HuH-7.5 (cell line): ENCODE measurements around the gene DPYD.
A peak's percentile ranks its signal among the peaks of the same experiment; 100 is the strongest.

Source experiments
- DNase-seq: peaks from one replicate; pipeline ENCODE4 v3.0.0; 2011; ENCODE audit warnings: low spot score

Gene DPYD

DNA sequence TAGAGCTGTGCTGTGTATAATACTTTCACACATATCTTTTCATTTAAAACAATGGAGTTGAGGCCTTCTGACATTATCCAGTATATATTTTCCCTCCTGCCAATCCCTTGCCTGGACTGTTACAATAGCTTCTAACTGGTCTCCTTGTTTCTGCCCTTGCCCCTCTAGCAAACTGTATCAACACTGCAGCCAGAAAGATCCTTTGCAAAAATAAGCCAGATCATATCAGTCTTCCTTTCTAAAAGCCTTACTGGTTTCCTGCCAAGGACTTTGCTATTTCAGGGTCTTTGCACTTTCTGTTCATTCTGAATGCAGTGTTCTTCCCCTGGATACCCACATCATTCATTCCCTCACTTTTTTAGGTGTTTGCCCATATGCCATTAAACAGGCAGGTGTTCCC, 829.2 kb downstream of the DPYD start:
- DNase-seq, result no peak

DNA sequence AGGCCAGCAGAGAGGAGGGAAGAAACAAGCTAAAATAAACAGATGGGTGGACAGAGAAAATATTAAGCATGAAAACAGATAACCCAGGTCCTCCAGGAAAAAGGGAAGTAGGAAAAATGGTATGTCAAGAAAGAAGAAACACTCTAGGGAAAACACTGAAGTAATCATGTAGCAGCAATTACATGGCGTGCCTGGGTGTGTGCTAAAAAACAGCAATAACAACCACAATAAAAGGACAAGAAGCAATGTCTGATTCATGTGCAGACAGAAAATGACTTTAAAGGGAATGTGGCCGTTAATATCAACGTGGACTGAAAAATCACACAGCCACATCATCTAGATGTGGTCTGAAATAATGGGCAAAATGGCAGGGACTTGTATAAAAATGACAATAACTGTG, 829.6 kb downstream of the DPYD start:
- DNase-seq, result no peak

DNA sequence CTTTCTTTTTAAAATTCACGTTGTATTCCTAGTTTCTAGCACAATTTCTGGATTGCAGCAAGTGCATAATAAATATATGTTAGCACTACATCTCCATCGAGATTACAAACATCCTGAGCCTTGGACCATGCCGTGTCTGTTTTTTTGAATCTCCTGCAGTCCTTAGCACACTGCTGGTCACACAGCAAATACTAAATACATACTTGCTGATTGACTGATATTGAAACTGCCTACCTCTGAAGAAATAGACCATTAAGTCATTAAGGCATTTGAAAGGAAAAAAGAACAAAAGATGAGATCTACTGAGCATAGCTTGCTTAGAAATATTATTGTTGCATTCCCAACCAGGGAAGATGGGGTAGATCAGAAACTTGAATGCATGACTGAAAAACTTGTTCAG, 830.1 kb downstream of the DPYD start:
- no peak for DNase-seq

DNA sequence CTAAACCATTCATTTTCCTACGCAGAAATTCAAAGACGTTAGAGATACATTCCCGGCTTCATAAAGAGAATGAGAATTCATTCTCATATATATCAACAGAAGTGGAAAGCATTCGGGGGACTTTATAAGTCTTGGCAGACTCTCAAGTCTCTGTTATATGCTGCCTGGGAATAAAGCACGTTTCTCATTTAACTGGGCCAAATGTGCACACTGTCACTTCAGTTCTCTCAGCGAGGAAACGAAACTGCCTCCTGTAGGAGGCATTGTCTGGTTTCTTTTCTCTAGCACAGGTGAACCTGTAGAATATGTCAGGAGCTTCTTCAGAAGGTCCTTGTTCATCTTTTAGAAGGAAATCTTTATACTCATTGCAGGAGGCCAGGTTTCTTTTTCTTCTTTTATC, 831.7 kb downstream of the DPYD start:
- DNase-seq, result no peak

DNA sequence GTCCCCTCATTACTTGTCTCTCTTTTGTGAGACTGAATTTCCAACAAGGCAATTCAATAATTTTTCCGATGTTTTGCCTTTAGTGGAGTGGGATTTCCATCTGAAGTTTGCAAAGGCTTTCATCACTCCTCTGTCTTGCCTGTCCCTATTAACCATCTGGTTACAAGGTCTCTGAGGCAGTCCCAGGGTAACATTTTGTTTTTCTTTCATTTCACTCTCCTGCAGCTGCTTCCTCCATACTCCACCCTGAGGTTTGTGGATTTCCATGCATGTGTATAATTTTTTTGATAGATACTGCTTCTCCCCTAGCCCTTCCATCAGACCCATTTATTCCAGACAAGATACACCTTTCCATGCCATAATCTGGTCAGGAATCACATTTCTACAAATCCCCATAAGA, 832.4 kb downstream of the DPYD start:
- no peak for DNase-seq

DNA sequence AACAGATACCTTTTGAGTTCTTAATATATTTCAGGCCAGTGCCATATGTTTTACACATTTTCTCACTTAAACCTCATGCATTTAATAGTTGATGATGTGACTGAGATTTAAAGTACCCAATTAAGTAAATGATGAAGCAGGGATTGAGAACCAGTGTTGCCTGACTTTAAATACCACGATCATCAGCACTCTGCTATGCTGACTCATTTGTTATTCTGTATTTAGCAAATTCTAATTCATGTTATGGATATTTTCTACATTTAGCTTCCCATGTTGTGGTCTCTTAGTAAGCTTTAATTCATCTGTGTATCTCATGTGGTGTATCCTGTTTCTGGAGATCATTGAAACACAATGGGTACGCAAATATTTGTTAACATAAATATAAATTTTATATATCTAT, 836.3 kb downstream of the DPYD start:
- no peak for DNase-seq

DNA sequence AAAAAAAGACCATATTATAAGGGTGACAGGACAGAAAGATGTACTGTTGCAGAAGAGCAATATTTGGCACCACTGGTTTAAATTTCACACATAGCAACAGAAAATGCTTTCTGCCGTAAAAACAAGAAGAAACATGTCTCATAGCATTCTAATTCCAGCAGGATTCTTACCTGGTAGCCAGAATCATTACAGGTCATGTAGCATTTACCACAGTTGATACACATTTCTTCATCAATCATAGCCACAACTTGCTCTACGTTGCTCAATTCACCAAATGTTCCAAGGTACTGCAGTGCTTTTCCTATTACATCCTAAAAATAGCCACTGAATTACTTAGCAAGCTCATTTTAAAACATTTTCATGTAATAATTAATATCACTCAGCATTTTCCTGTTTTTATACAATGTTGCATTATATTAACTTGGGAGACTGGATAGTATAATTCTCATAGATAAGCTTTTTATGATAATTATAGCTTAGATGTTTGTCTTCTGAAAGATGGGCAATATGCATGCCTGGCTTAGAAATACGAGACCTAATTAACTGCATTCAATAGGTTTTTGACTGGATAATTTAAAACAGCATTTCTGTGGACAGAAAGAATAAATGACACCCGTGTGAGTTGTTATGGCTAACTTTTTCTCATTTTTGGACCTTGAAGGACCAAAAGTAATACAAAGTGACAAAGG, 838.5 kb downstream of the DPYD start:
- no peak for DNase-seq

DNA sequence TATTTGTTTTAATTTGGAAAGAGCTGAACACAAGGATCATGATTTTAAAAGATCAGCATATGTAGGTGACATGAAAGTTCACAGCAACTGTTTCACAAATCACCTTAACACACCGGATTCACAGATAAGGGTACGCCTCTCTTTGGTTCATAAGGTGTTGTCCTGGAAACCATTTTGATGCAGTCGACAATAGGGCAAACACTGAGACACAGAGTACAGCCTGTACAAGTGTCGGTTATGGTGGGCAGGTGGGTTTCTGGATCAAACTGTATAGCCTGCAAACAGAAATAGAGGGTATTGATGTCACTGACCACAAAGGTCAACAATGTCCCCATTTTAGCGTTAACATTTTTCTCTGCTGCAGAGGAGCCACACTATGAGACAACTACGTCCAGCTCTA, 842.0 kb downstream of the DPYD start:
- DNase-seq, result no peak

DNA sequence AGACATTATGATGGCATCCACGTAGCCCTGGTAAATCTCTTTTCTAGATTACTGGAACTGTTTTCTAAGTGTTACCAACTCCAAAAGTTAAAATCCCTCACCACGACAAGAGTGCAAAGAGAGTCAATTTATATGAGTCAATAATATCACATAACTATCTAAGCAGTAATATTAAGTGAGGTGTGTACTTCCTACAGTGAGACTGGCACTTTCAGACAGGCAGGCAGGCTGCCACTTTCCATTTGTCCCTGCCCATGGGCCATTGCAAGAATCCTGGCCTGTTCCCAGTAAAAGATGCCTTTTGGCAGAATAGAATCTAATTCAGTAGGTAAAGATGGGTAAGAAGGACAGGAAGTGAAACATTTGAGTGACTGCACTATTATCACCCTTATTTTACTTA, 843.6 kb downstream of the DPYD start:
- no peak for DNase-seq

DNA sequence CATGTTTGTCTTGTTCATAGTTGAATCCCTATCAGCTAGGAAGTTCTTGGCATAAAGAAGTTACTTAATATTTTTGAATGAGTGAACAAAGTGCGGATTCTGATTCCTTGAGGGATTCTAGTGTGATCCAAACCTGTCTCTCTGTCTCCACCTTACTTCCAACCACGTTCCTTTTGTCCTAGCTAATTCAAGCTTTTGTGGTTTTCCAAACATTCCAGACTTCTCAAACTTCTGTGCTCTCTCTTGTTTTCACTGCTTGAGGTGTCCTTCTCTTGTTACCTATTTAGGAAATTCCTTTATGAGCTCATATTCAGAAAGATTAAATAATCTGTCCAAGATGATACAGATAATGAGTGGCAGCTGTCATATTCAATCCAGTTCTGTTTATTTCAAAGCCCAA, 846.1 kb downstream of the DPYD start:
- no peak for DNase-seq

DNA sequence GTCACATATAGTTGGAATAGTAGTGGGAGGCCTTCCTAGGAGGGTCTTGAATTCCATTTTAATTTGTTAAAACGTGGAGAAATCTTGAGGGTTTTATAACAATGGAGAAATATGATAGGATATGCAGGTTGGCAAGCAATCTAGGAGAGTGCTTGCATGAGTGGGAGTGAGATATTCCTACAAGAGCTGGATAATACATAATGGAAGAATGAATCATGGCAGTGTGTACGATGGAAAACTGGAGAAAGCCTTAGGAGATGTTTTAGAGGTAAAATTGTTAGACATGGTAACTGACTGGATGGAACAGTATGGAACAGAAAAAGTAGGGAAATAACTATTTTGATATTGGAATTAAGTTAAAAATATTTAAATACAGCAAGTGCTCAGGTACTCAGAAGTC, 846.9 kb downstream of the DPYD start:
- no peak for DNase-seq

DNA sequence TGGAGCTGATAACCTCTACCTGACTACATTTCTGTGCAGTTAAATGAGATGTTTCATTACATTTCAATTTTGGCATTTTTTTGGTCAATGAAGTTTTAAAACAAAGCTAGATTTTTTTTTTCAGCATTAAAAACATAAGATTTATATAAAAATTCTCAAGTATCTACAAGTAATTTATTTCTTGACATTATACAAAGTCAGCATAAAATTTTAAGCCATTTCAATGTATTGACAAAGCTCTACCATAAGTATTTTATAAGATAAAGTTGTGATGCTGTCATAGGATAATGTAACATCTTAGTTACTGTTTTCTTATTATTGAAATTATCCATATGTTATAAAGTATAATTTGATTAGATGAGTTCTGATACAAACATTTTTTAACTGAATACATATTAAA, 847.7 kb downstream of the DPYD start:
- DNase-seq, result no peak

DNA sequence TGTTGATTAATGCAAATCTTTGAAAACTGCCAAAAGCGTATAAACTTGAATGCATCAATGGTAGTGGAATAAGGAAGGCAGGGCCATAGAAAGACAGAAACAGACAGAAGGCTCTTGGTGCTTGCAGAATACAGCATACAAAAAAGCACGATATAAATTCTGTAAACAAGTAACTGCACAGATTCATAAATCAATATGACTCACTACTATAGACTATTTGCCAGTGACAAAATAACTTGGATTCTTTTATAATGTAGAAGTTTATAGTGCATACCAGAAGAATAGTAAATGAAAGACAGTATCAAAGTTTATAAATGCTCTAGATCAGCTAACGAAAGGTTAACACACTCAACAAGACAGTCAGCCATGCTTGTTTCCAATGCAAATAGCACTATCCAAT, 849.7 kb downstream of the DPYD start:
- no peak for DNase-seq

DNA sequence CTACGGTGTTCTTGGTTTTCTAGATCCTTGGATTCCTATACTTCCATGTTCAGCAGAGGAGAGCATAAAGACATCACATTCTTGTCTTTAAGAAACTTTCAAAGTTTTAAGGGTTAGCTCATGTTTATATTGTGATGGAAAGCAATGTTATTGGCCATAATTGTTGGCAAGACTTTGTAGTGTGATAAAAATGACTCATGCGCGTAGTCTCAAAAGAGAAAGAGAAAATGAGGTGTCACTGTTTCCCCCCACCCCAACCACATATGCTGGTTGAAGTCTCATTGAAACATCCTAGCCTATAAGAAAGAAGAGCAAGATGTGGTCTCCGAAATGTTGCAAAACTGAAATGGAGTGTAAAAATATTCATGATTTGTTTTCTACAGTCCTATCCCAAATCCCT, 850.5 kb downstream of the DPYD start:
- DNase-seq, result no peak

DNA sequence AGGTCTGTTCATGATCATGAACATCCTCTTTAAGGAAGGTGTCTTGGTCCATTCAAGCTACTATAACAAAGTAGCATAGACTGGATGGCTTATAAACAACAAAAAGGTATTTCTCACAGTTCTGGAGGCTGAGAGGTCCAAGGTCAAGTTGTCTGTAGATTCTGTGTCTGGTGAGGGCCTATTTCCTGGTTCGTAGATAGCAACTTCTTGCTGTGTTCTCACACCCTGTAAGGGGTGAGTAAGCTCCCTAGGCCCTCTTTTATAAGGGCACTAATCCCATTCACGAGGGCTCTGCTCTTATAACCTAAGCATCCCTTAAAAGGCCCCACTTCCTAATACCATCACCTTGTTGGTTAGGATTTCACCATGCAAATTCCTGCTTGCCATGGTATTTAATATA, 851.5 kb downstream of the DPYD start:
- DNase-seq, result no peak

DNA sequence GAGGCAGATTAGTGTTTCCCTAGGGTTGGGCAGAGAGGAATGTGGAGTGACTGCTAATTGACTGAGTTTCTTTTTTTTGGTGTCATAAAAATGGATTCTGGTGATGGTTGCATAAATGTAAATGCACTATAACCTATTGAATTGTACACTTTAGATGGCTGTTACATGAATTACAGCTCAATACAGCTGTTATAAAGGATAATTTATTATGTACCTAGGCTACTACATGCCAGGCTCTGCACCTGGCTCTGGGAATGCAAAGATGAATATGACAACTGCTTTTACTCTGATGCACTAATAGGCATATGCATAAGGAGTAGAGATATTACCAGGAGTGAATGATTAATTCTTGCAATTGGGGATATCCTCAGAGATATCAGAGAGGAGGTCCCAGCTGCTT, 854.0 kb downstream of the DPYD start:
- DNase-seq, result no peak

DNA sequence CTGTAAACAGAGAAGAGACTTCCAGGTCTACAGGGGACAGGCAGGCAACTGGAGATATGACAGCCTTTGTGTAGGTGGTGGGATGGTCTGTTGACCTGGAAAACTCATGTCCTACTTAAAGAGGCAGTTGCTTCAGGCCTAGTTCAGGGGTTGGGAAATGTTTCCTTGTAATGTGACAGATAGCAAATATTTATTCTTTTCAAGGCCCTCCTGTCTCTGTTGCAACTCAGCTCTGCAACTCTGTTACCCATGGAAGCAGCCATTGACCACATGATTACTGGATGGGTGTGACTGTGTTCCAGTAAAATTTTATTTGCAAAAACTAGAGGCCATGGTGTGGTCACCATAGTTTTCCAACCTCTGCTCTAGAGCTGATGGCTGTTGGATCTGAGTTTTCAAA, 857.3 kb downstream of the DPYD start:
- DNase-seq, result peak; percentile 31

DNA sequence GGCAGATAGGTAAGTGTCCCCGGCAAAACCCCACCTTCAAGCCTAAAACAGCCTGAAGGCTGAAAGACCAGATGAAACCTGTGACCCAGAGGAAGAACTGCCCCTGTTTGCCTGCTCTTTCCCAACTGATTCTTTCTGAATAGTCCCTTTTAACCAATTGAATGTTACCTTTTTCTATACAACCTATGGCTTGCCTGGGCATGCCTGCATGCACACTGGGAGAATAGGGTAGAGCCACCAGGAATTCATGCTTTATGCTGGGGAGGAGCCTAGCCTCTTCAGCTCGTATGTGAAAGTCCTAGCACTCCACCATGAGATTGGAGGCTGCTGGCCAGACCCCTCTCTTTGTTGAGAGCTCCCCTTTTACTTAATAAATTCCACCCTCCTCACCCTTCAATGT, 859.2 kb downstream of the DPYD start:
- DNase-seq, result no peak

DNA sequence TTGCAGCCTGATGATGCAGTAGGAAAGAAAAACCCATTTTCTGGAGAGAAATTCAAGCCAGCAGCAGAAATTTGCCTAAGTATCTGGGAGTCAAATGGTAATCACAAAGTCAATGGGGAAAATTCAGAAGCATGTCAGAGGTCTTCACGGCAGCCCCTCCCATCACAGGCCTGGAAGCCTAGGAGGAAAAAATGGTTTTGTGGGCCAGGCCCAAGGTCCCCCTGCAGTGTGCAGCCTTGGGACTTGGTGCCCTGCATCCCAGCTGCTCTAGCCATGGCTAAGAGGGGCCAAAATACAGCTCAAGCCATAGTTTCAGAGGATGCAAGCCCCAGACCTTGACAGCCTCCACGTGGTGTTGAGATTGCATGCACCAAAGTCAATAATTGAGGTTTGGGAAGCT, 864.4 kb downstream of the DPYD start:
- DNase-seq, result no peak

DNA sequence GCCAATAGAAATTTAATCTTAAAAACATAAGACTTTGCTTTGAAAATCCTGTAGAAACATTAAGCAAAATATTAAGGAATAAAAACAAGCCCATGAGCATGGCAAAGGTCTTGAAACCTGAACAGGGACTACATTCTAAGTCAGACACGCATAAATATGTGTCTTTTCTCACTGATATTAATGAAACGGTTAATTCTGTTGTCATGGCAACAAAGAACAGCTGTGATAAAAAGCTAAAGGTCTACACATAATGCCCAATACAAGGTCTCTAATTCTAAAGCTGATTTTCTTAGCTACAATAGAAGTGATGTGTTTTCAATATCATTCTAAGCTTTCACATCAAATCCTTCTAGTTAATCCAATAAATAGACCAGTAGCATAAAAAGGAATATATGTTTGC, 867.6 kb downstream of the DPYD start:
- DNase-seq, result no peak

DNA sequence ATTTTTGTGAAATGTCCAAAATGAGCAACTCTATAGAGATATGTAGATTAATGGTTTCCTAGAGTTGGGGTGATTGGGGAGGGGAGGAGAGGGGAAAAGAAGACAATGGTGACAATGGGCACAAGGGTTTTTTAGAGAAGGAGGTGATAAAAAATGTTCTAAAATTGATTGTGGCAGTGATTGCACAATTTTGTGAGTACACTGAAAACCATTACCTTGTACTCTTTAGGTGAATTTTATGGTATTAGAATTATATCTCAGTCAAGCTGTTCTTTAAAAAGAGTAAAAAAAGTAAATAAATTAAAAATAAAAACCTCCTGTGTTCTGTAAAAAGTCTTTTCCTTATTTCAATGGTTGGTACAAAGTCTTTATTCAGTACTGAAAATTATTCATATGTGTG, 869.0 kb downstream of the DPYD start:
- no peak for DNase-seq

DNA sequence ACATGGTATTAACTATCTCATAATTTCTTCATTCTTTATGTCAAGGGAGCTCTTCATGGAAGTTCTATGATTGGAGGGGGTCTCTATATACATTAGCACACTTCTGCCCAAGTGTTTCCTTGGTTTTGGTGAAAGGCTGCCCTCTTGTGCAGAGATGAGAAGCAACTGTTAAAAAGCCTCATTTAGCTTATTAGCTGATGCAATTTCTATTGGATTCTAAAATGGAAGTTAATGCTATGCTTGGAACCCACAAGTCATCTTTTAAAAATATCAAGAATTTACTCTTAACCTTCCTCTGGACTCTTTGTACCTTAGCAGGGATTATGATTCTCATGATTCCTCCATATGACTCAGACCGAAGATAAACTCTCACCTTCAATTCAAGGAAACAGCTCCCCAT, 870.3 kb downstream of the DPYD start:
- DNase-seq, result no peak

DNA sequence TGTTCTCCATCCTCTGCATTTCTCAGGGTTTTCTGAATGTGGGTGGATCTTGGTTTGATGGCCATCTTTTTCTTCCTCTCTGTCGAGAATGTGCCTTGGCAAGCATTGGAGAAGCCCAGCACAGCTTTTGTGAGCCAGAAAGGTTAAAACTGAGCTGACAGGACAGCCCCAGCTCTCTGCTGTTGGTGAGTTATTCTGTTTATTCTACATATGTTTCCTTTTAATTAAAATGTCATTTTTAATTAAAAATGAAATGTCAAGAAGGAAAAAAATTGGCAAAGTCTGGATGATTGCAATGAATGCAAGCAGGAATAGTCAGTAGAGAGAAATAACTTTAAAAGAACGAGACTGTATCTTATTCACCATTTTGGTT, 873.4 kb downstream of the DPYD start:
- no peak for DNase-seq

DNA sequence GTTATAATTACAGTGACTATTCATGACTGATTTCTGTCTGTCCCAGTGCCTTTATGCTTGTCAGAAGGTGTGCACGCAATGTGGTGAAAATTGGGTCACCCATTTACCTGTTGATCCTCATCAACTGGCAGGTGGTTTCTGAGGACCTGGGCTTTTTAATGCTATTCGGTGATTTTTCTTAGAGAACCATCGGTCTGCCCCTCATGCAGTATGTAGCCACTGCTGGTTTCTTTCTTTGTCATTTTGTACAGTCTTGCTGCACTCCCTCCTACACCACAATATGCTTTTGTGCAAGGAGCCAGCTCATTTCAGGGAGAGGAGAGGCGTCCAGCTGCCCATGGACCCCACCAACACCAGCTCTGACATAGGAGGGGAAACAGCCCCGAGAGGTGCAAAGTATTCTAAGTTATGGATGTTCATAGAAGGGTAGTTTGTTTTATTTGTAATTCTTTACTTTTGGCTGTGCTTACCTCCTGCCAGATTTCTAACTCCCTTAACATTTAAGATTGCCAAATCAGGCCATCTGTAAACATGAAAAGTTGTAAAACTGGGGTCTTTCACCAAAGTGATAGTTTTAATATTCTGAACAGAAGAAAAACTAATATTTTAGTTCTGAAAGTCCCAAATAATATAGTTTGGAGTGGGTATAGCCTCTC, 873.9 kb downstream of the DPYD start:
- DNase-seq, result no peak
